Mesendoderm (in vitro differentiated cells): ENCODE results near the gene CSPG4.
"Not testable (repeated sequence)": the region's sequence is repeated elsewhere in the genome, so short reads cannot be mapped to it uniquely, and the experiment has no call there.

Source experiments
- DNase-seq: peaks from one replicate; pipeline ENCODE4 v3.0.0; 2013
- H2AK5ac ChIP-seq: 2 replicates; pipeline ENCODE4 v1.6.1; 2013; ENCODE audit warnings: low read length, inconsistent platforms
- H2BK120ac ChIP-seq: 2 replicates; pipeline ENCODE4 v1.6.1; 2013; ENCODE audit warnings: low read depth, mild to moderate bottlenecking, low read length, moderate library complexity, mixed read lengths
- H2BK15ac ChIP-seq: replicated peaks from 2 replicates; pipeline ENCODE4 v1.6.1; 2013; ENCODE audit warnings: low read depth, mild to moderate bottlenecking, moderate library complexity
- H2BK5ac ChIP-seq: 2 replicates; pipeline ENCODE4 v1.6.1; 2013; ENCODE audit warnings: low read length, inconsistent platforms
- H3K18ac ChIP-seq: 2 replicates; pipeline ENCODE4 v1.6.1; 2013; ENCODE audit warnings: mild to moderate bottlenecking, low read length, mixed read lengths
- H3K23ac ChIP-seq: one replicate; pipeline ENCODE4 v1.6.1; 2013; ENCODE audit warnings: low read length
- H3K27ac ChIP-seq: 2 replicates; pipeline ENCODE4 v1.5.1; 2013; ENCODE audit warnings: low read depth, mild to moderate bottlenecking, inconsistent platforms, low read length, moderate library complexity
- H3K27me3 ChIP-seq: 2 replicates; pipeline ENCODE4 v1.6.1; 2013; ENCODE audit warnings: low read length, control low read depth, mild to moderate bottlenecking, inconsistent platforms; ENCODE audit not compliant: insufficient read depth, poor library complexity
- H3K36me3 ChIP-seq: 2 replicates; pipeline ENCODE4 v1.6.1; 2013; ENCODE audit warnings: low read length, inconsistent platforms; ENCODE audit not compliant: control insufficient read depth, insufficient read depth
- H3K4ac ChIP-seq: one replicate; pipeline ENCODE4 v1.6.1; 2013; ENCODE audit warnings: low read depth, mild to moderate bottlenecking, low read length, moderate library complexity
- H3K4me1 ChIP-seq: 2 replicates; pipeline ENCODE4 v1.6.1; 2013; ENCODE audit warnings: low read depth, low read length, inconsistent platforms; ENCODE audit not compliant: control insufficient read depth
- H3K4me2 ChIP-seq: 2 replicates; pipeline ENCODE4 v1.6.1; 2013; ENCODE audit warnings: low read length
- H3K4me3 ChIP-seq: 2 replicates; pipeline ENCODE4 v1.5.1; 2013; ENCODE audit warnings: mild to moderate bottlenecking, low read length
- H3K56ac ChIP-seq: one replicate; pipeline ENCODE4 v1.6.1; 2013; ENCODE audit warnings: low read length
- H3K79me1 ChIP-seq: 2 replicates; pipeline ENCODE4 v1.6.1; 2013; ENCODE audit warnings: low read length, inconsistent platforms
- H3K79me2 ChIP-seq: 2 replicates; pipeline ENCODE4 v1.6.1; 2013; ENCODE audit warnings: mild to moderate bottlenecking, low read length; ENCODE audit not compliant: control insufficient read depth, insufficient read depth
- H3K9ac ChIP-seq: 2 replicates; pipeline ENCODE4 v1.6.1; 2013; ENCODE audit warnings: low read length, inconsistent platforms
- H4K5ac ChIP-seq: one replicate; pipeline ENCODE4 v1.6.1; 2013; ENCODE audit warnings: low read length
- H4K8ac ChIP-seq: one replicate; pipeline ENCODE4 v1.6.1; 2013; ENCODE audit warnings: low read depth, mild to moderate bottlenecking, control low read depth, low read length, moderate library complexity
- WGBS: extraction: QIAGEN DNeasy Blood & Tissue Kit; methylation state at CpG from one replicate; pipeline ENCODE4 v1.1.7; 2013; ENCODE audit warnings: low lambda C conversion rate, missing lambda C conversion rate; ENCODE audit not compliant: insufficient coverage; ENCODE audit errors: extremely low coverage; 5-methylcytosine and 5-hydroxymethylcytosine counted together

The CSPG4 gene

GRCh38 chr15:75718328-75718727 lies 5.7 kb upstream of the CSPG4 start:
- H3K27me3 ChIP-seq = no peaks in the 10 kb centered on the region
- H2BK15ac ChIP-seq = no peak overlapping the region
- H3K23ac ChIP-seq = no peak overlapping the region
- no peaks in the 10 kb centered on the region for H3K79me2 ChIP-seq
- no peak for DNase-seq
- no peak overlapping the region for H3K27ac ChIP-seq
- no peaks in the 10 kb centered on the region for H3K36me3 ChIP-seq
- no peak overlapping the region for H4K8ac ChIP-seq
- H2BK5ac ChIP-seq = no peak overlapping the region
- no peaks in the 10 kb centered on the region for H3K79me1 ChIP-seq
- H2AK5ac ChIP-seq = no peak overlapping the region
- H4K5ac ChIP-seq = no peak overlapping the region
- H3K18ac ChIP-seq = no peak overlapping the region
- no peak overlapping the region for H3K4me3 ChIP-seq
- H3K56ac ChIP-seq = no peak overlapping the region
- no peak overlapping the region for H3K9ac ChIP-seq
- H3K4me1 ChIP-seq = no peaks in the 10 kb centered on the region
- H3K4me2 ChIP-seq = no peak overlapping the region
- no peak overlapping the region for H3K4ac ChIP-seq
- WGBS = no CpG with 5 or more reads among the region's 3 CpGs
- H2BK120ac ChIP-seq = no peak overlapping the region

- H2BK120ac ChIP-seq, H3K79me1 ChIP-seq: not testable (repeated sequence)
Observed at GRCh38 chr15:75717001-75717400, 4.4 kb upstream of the CSPG4 start.

GRCh38 chr15:75716249-75716950 lies 3.8 kb upstream of the CSPG4 start:
- H3K4ac ChIP-seq, H3K79me1 ChIP-seq, H3K36me3 ChIP-seq, H4K8ac ChIP-seq, H2BK120ac ChIP-seq, H4K5ac ChIP-seq, H2BK5ac ChIP-seq, H3K4me3 ChIP-seq, H3K18ac ChIP-seq, H3K4me2 ChIP-seq, H3K27me3 ChIP-seq, H3K79me2 ChIP-seq, H3K56ac ChIP-seq, H2AK5ac ChIP-seq, H3K4me1 ChIP-seq, H2BK15ac ChIP-seq, DNase-seq, H3K9ac ChIP-seq, H3K23ac ChIP-seq, H3K27ac ChIP-seq: not testable (repeated sequence)
- no CpG with 5 or more reads among the region's 10 CpGs for WGBS

More at GRCh38 chr15:75717001-75717400, 4.4 kb upstream of the CSPG4 start:
- not testable (repeated sequence) for H2AK5ac ChIP-seq, H3K79me2 ChIP-seq, H3K4me2 ChIP-seq, H3K4me3 ChIP-seq, H4K5ac ChIP-seq, H3K56ac ChIP-seq, H3K9ac ChIP-seq, H3K23ac ChIP-seq, H3K18ac ChIP-seq, H4K8ac ChIP-seq, DNase-seq, H3K27me3 ChIP-seq, H3K4me1 ChIP-seq, H3K4ac ChIP-seq, H3K27ac ChIP-seq, H3K36me3 ChIP-seq, H2BK15ac ChIP-seq, H2BK5ac ChIP-seq
- no CpG with 5 or more reads among the region's 6 CpGs for WGBS

- H4K5ac ChIP-seq, H3K4me1 ChIP-seq, H2BK15ac ChIP-seq, H3K27me3 ChIP-seq, H2BK120ac ChIP-seq, H3K9ac ChIP-seq, H4K8ac ChIP-seq, H3K79me2 ChIP-seq, H3K23ac ChIP-seq, H3K79me1 ChIP-seq, H3K56ac ChIP-seq, H3K18ac ChIP-seq, H3K4ac ChIP-seq, H3K4me2 ChIP-seq, H2BK5ac ChIP-seq, DNase-seq, H3K4me3 ChIP-seq, H3K27ac ChIP-seq, H3K36me3 ChIP-seq, H2AK5ac ChIP-seq: not testable (repeated sequence)
- no CpG with 5 or more reads among the region's 10 CpGs for WGBS
Observed at GRCh38 chr15:75715312-75715832, 2.7 kb upstream of the CSPG4 start.

- peaks cover 2% of the 10 kb centered on the region for H3K4me1 ChIP-seq
- no peak overlapping the region for H3K4me2 ChIP-seq
Observed at GRCh38 chr15:75714195-75714594, 1.5 kb upstream of the CSPG4 start.

More at GRCh38 chr15:75714195-75714594, 1.5 kb upstream of the CSPG4 start:
- H2BK5ac ChIP-seq = no peak overlapping the region
- H3K27ac ChIP-seq = no peak overlapping the region
- no peak overlapping the region for H3K23ac ChIP-seq
- no peak for DNase-seq
- H3K36me3 ChIP-seq = no peaks in the 10 kb centered on the region
- no peak overlapping the region for H3K4ac ChIP-seq
- no peak overlapping the region for H3K56ac ChIP-seq
- WGBS = no CpG with 5 or more reads among the region's 3 CpGs
- no peak overlapping the region for H3K9ac ChIP-seq
- H3K79me1 ChIP-seq = no peaks in the 10 kb centered on the region
- no peak overlapping the region for H2BK120ac ChIP-seq
- H3K27me3 ChIP-seq = no peaks in the 10 kb centered on the region
- H3K79me2 ChIP-seq = no peaks in the 10 kb centered on the region
- H3K18ac ChIP-seq = no peak overlapping the region
- no peak overlapping the region for H2AK5ac ChIP-seq
- H4K5ac ChIP-seq = no peak overlapping the region
- no peak overlapping the region for H4K8ac ChIP-seq
- no peak overlapping the region for H3K4me3 ChIP-seq
- no peak overlapping the region for H2BK15ac ChIP-seq
